Vagina (tissue), 2 donors: ENCODE results near the gene DNAJC9.

Source experiments
- POLR2A ChIP-seq, 2 donors: fragments of 450-650 bp; IDR thresholded peaks; one replicate each; pipeline ENCODE4 v1.6.1; 2017; ENCODE audit warnings: antibody characterized with exemption in 2 of 2, mild to moderate bottlenecking in 2 of 2, moderate library complexity in 2 of 2
- POLR2AphosphoS5 ChIP-seq, 2 donors: sonication (generic); formaldehyde crosslinking; IDR thresholded peaks; one replicate each; pipeline ENCODE4 v1.9.0; 2017; ENCODE audit warnings: antibody characterized with exemption in 2 of 2, mild to moderate bottlenecking in 2 of 2, low read depth in 1 of 2; ENCODE audit not compliant: insufficient read depth in 1 of 2
- TF ChIP-seq, protein P1 (sequence below), 3 experiments: fragments of 450-650 bp in 2 of 3; fragments of 200-600 bp in 1 of 3; sonication (generic) in 1 of 3; IDR thresholded peaks; one replicate each; pipeline ENCODE4 v1.5.1; 2017 to 2019; ENCODE audit warnings: antibody characterized with exemption in 3 of 3, mild to moderate bottlenecking in 2 of 3, moderate library complexity in 2 of 3

DNA sequence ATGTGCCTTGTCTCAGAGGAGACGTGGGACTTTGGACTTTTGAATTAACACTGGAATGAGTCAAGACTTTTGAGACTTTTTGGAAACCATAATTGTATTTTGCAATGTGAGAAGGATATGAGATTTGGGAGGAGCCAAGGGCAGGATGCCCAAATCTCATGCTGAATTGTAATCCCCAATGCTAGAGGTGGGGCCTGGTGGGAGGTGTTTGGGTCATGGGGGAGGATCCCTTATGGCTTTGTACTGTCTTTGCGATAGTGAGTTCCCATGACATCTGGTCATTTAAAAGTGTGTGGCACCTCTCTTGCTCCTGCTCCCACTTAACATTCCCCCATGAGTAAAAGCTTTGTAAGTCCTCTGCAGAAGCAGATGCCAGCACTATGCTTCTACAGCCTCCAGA, 39.2 kb downstream of the DNAJC9 start:
- TF ChIP-seq POLR2A (IDR thresholded peaks at IDR 0.05) (no peak), POLR2AphosphoS5 (IDR thresholded peaks at IDR 0.05; ENCODE audit: insufficient read depth in 1 of 2, low read depth in 1 of 2) (no peak)
- TF ChIP-seq, protein P1, sequence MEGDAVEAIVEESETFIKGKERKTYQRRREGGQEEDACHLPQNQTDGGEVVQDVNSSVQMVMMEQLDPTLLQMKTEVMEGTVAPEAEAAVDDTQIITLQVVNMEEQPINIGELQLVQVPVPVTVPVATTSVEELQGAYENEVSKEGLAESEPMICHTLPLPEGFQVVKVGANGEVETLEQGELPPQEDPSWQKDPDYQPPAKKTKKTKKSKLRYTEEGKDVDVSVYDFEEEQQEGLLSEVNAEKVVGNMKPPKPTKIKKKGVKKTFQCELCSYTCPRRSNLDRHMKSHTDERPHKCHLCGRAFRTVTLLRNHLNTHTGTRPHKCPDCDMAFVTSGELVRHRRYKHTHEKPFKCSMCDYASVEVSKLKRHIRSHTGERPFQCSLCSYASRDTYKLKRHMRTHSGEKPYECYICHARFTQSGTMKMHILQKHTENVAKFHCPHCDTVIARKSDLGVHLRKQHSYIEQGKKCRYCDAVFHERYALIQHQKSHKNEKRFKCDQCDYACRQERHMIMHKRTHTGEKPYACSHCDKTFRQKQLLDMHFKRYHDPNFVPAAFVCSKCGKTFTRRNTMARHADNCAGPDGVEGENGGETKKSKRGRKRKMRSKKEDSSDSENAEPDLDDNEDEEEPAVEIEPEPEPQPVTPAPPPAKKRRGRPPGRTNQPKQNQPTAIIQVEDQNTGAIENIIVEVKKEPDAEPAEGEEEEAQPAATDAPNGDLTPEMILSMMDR (IDR thresholded peaks at IDR 0.05), result no peak
